Cortex of kidney (tissue), 1 donor: ENCODE results near the gene ANAPC15.
"Not testable (repeated sequence)": the region's sequence is repeated elsewhere in the genome, so short reads cannot be mapped to it uniquely, and the experiment has no call there.

Experiments used
- DNase-seq: peaks from one replicate; lab custom pipeline; 2025; lab: John Stamatoyannopoulos, UW

The ANAPC15 gene

GRCh38 chr11:72112143-72112977, at the start of gene ANAPC15:
TSS of gene ANAPC15 (minus strand) at chr11:72112695. CDS start at chr11:72111276, 1,419 bp downstream.
- DNase-seq, result no peak

DNA sequence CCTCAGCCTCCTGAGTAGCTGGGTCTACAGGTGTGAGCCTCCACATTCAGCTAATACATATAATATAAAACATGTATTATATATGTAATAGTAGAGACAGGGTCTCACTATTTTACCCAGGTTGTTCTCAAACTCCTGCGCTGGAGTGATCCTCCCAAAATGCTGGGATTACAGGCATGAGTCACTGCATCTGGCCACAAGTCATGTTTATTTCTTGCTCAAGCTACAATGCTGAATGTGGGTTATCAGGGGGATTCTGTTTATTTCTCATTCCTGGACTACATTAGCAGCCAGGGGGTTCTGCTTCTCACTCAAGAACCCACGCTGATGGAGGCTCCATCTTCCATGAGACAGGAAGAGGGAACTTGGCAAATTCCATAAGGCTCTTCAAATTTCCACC, 47.8 kb upstream of the ANAPC15 start:
- no peak for DNase-seq

DNA sequence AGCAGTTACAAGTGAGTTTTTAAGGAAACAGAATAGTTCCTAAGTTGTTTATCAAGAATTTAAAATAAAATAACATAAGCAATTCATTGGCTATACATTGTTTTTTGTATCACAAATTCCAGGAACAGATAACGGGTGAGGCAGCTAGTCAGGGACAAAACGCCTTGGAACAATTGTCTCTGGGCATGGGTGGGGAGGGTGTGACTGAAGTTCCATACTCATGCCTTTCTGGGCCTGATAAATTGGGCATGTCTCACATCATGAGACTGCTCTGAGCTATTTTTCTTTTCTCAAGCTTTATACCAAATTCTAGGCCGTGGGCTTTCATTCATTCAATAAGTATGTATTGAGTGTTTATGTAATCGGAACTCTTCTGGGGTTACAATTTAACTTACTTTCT, 44.6 kb upstream of the ANAPC15 start:
- DNase-seq, result no peak

DNA sequence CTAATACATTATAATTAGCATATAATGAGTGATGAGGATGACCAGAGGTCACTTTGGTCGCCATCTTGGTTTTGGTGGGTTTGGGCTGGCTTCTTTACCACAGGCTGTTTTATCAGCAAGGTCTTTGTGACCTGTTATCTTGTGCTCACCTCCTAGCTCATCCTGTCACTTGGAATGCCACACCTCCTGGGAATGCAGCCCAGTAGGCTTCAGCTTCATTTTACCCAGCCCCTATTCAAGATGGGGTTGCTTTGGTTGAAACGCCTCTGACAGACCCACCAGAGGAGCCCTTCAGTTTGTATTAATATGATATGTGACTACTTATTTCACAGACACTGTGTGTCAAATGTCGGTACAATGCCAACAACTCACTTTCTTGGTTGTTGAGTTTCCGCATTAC, 43.3 kb upstream of the ANAPC15 start:
- DNase-seq, result no peak

GRCh38 chr11:72154816-72155215, 42.3 kb upstream of the ANAPC15 start:
- no peak for DNase-seq

DNA sequence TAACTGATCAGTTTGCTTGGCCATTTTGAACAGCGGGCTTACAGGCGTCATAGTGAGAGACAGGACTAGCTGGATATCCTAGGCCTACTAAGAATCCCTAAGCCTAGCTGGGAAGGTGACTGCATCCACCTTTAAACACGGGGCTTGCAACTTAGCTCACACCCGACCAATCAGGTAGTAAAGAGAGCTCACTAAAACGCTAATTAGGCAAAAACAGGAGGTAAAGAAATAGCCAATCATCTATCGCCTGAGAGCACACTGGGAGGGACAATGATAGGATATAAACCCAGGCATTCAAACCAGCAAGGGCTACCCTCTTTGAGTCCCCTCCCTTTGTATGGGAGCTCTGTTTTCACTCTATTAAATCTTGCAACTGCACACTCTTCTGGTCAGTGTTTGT, 41.4 kb upstream of the ANAPC15 start:
- not testable (repeated sequence) for DNase-seq

- DNase-seq, result no peak
These were observed 38.4 kb upstream of the ANAPC15 start for GRCh38 chr11:72150882-72151281.

- DNase-seq, result no peak
These were observed 34.1 kb upstream of the ANAPC15 start for GRCh38 chr11:72146625-72147024.

GRCh38 chr11:72144807-72145565, 32.5 kb upstream of the ANAPC15 start:
- no peak for DNase-seq

DNA sequence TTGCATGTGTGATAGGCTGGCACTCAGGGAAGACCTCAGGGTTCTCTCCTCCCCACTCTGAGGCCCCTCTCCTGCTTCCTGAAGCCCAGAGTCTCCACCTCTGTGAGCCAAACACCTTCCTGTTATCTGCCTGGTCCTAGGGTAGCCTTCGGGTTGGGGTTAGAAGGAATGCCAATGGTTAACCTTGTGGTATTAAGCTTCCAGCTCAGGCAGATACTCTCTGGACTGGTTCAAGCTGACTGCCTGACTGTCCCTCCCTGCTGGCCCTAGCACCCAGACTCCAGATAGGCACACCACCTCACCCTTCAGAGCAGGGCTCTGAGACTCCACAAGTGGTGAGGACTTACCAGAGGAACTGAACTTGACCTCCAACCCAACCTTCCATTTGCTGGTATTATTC, 30.0 kb upstream of the ANAPC15 start:
- DNase-seq, result not testable (repeated sequence)

DNA sequence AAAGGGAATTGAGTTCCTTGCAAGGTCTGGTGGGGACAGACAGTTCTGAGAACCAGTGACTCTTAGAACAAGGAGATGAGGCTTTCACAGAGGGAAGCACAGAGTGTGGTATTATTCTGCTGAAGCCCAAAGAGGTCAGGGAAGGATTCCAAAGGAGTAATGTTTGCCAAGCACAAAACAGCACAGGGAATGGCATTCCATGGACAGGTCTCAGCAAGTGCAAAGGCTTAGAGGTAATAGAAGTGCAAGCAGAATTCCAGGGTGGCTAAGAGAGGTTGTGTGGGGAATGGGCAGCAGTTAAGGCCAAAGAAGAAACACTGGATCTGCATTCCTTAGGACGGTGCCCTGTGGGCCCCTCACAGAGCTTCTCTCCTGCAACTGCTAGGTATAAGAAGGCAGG, 29.6 kb upstream of the ANAPC15 start:
- DNase-seq, result not testable (repeated sequence)

DNA sequence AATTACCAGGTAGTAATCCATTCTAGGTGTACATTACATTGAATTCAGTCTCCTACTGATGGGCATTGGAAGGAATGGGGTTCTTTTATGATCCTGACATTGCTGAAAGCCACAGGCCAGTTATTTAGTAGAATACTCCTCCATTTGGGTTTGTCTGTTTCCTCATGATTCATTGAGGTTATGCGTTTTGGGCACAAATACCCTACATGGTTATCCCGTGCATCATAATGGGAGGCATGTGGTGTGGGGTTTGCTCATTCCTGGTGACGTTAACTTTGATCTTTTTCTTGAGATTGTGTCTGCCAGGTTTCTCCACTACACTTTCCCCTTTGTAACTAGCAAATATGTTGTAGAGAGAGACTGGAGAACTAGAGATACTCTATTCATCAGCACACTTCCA, 28.6 kb upstream of the ANAPC15 start:
- no peak for DNase-seq

DNA sequence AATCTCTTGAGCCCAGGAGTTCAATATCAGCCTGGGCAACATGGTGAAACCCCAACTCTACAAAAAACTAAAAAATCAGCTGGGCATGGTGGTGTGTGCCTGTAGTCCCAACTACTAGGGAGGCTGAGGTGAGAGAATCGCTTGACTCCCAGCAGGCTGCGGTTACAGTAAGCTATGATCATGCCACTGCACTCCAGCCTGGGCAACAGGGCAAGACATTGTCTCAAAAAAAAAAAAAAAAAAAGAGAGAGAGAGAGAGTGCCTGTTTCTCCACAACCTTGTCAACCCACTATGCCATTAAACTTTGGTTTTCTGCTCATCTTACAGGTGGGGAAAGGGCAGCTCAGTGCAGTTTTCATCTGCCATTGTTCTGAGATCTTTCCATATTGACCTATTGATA, 28.2 kb upstream of the ANAPC15 start:
- DNase-seq, result no peak

GRCh38 chr11:72139500-72139899, 27.0 kb upstream of the ANAPC15 start:
- no peak for DNase-seq

GRCh38 chr11:72138821-72139390, 26.4 kb upstream of the ANAPC15 start:
- no peak for DNase-seq

GRCh38 chr11:72136684-72137262, 24.3 kb upstream of the ANAPC15 start:
- DNase-seq, result no peak

DNA sequence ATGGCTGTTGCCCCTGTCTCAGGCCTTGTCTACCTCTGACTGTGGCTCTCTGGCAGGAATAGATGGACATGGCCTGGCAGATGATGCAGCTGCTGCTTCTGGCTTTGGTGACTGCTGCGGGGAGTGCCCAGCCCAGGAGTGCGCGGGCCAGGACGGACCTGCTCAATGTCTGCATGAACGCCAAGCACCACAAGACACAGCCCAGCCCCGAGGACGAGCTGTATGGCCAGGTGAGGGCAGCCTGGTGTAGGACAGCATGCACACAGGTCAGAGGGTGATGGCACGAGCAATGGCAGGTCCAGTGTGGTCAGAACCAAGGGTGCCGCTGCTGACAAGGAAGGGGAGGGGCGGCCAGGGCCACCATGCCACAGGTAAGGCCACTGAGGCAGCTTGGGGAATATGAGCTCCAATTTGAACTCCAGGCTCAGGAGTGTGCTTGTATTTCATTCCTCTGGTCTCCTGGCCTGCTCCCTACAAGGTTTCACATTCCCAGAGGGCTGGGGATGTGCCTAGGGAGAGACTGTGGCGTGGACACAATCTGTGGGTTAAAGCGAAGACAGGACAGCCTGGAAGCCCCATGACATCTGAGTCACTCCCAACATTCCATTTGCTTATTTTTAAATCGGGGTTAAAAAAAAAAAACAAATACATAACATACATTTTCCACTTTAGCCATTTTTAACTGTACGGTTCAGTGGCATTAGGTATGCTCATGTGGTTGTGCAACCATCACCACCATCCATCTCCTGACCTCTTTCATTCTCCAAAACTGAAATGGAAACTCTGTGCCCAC, 23.6 kb upstream of the ANAPC15 start:
- no peak for DNase-seq

DNA sequence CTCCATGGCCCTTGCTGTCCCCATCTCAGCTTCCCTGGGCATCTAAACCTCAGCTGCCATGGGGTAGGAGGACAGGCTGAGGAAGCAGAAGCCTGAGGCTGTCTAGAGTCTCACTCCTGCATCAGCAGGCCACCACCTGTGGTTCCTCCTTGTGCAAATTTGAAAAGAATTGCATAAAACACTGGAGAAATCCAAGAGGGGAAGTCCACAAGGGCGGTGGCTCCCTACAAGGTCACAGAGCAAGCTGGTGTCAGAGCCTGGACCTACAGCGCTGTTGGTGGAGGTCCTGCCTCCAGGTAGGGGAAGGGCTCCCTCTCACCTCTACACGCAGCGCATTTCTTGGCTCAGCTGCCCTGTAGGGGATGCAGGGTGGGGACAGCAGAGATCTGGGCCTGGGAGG, 23.0 kb upstream of the ANAPC15 start, which contains the start of gene FOLR3:
TSS of gene FOLR3 (plus strand) at position 253 of the 400 bp plus-strand sequence. CDS start 228 bp downstream, outside the sequence.
- DNase-seq, result not testable (repeated sequence)

DNA sequence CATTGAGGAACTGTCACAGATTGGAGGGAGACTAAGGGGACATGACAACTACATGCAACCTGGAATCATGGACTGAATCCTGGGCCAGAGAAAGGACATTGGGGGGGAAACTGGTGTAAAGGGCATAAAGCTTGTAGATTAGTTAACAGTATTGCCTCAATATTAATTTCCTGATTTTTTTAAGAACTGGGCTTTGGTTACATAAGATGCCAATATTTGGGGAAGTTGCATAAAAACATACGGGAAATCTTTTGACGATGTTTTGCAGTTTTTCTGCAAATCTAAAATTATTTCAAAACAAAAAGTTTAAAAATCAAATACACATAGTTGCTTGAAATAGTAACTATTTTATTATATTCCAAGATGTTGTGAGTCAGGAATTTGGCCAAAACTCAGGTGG, 20.2 kb upstream of the ANAPC15 start:
- no peak for DNase-seq

DNA sequence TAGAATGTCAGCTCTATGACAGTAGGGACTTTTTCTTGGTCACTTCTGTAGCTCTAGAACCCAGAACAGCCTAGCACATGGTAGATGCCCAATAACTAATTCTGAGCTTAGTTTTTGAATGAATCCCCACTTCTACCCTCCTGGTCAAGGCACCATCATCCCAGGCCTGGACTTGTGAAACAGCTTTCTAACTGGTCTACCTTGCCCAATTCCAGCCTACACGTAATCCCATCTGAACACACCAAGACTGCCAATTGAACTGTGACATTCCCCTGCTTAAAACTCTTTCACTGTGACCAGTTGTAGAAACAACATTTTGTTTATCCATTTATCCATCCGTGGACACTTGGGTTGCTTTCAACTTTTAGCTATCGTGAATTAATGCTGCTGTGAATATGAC, 16.9 kb upstream of the ANAPC15 start:
- DNase-seq, result no peak

GRCh38 chr11:72127923-72128322, 15.4 kb upstream of the ANAPC15 start:
- no peak for DNase-seq

GRCh38 chr11:72125956-72126355, 13.5 kb upstream of the ANAPC15 start:
- DNase-seq, result no peak
